Testis (tissue), 2 donors: ENCODE measurements around the gene NEXN.

Source experiments
- POLR2A ChIP-seq: fragments of 450-650 bp; IDR thresholded peaks from one replicate; pipeline ENCODE4 v1.6.1; 2017; ENCODE audit warnings: antibody characterized with exemption, mild to moderate bottlenecking, moderate library complexity
- TF ChIP-seq, protein P1 (sequence below), 3 experiments: fragments of 450-650 bp in 2 of 3; fragments of 200-600 bp in 1 of 3; sonication (generic) in 1 of 3; IDR thresholded peaks; one replicate each; pipeline ENCODE4 v1.5.1; 2016 to 2019; ENCODE audit warnings: antibody characterized with exemption in 3 of 3, mild to moderate bottlenecking in 2 of 3, moderate library complexity in 1 of 3

- TF ChIP-seq, protein P1, sequence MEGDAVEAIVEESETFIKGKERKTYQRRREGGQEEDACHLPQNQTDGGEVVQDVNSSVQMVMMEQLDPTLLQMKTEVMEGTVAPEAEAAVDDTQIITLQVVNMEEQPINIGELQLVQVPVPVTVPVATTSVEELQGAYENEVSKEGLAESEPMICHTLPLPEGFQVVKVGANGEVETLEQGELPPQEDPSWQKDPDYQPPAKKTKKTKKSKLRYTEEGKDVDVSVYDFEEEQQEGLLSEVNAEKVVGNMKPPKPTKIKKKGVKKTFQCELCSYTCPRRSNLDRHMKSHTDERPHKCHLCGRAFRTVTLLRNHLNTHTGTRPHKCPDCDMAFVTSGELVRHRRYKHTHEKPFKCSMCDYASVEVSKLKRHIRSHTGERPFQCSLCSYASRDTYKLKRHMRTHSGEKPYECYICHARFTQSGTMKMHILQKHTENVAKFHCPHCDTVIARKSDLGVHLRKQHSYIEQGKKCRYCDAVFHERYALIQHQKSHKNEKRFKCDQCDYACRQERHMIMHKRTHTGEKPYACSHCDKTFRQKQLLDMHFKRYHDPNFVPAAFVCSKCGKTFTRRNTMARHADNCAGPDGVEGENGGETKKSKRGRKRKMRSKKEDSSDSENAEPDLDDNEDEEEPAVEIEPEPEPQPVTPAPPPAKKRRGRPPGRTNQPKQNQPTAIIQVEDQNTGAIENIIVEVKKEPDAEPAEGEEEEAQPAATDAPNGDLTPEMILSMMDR (IDR thresholded peaks at IDR 0.05), result no peak
- no peak for TF ChIP-seq POLR2A
Measured at GRCh38 chr1:77857552-77857951, 30.9 kb upstream of the NEXN start.
